Bronchial epithelial cell (primary cell): ENCODE measurements around the gene PLPP4. TPM values are rescaled to one million over a fixed set of nuclear protein-coding genes. Genes with fewer than 3 reads are reported as not detected.

ENCODE experiments used
- DNase-seq: peaks from one replicate; pipeline ENCODE4 v3.0.0-alpha.2; 2010; ENCODE audit warnings: low read depth
- FAIRE-seq: peaks from 2 replicates; lab custom pipeline; 2011; peaks lifted over from hg19 to GRCh38; lab: Jason Lieb, UNC
- H3K27me3 ChIP-seq: 2 replicates; pipeline ENCODE4 v1.5.1; 2011; ENCODE audit warnings: low read length; ENCODE audit not compliant: control insufficient read depth, insufficient read depth
- H3K36me3 ChIP-seq: 2 replicates; pipeline ENCODE4 v1.5.1; 2011; ENCODE audit warnings: low read length; ENCODE audit not compliant: control insufficient read depth, insufficient read depth
- H3K4me3 ChIP-seq: 2 replicates; pipeline ENCODE4 v1.5.1; 2011; ENCODE audit warnings: mild to moderate bottlenecking, low read depth, low read length, control low read depth
- CTCF ChIP-seq: IDR thresholded peaks from 2 replicates; pipeline ENCODE4 v1.5.1; 2011; ENCODE audit warnings: mild to moderate bottlenecking, moderate library complexity, low read length, control low read depth, inconsistent platforms; ENCODE audit not compliant: insufficient read depth, severe bottlenecking
- total RNA-seq: library from RNA; depleted of rRNA; stranded (reverse); fragments of >200 nt; gene quantifications from 2 replicates; pipeline ENCODE4 v1.2.1, GENCODE V29; 2014

Gene PLPP4
- total RNA-seq, 1 donor from 2014 or later: 0.26 TPM

GRCh38 chr10:120570418-120570817 lies 113.4 kb downstream of the PLPP4 start:
- no peaks in the 10 kb centered on the region for H3K36me3 ChIP-seq
- DNase-seq (no peak), FAIRE-seq (no peak)
- H3K4me3 ChIP-seq: no peak overlapping the region
- TF ChIP-seq CTCF: no peak
- no peaks in the 10 kb centered on the region for H3K27me3 ChIP-seq

- TF ChIP-seq CTCF: no peak
- Histone ChIP-seq H3K36me3 (no peaks in the 10 kb centered on the region), H3K27me3 (no peaks in the 10 kb centered on the region), H3K4me3 (no peak overlapping the region)
- FAIRE-seq (no peak), DNase-seq (no peak)
Observed at GRCh38 chr10:120571266-120571665, 114.2 kb downstream of the PLPP4 start.

GRCh38 chr10:120572307-120572706 lies 115.3 kb downstream of the PLPP4 start:
- no peak for FAIRE-seq
- Histone ChIP-seq H3K36me3 (no peaks in the 10 kb centered on the region), H3K4me3 (no peak overlapping the region), H3K27me3 (no peaks in the 10 kb centered on the region)
- DNase-seq: no peak
- no peak for TF ChIP-seq CTCF

- no peak for DNase-seq
Observed at GRCh38 chr10:120573355-120573754, 116.3 kb downstream of the PLPP4 start.

GRCh38 chr10:120574981-120575380 lies 118.0 kb downstream of the PLPP4 start:
- no peak for FAIRE-seq
- no peak for DNase-seq
- Histone ChIP-seq H3K36me3 (no peaks in the 10 kb centered on the region), H3K4me3 (no peak overlapping the region), H3K27me3 (no peaks in the 10 kb centered on the region)
- TF ChIP-seq CTCF: no peak

More at GRCh38 chr10:120573355-120573754, 116.3 kb downstream of the PLPP4 start:
- TF ChIP-seq CTCF: no peak
- no peaks in the 10 kb centered on the region for H3K36me3 ChIP-seq
- no peak for FAIRE-seq
- no peak overlapping the region for H3K4me3 ChIP-seq
- H3K27me3 ChIP-seq: no peaks in the 10 kb centered on the region

GRCh38 chr10:120575411-120575810 lies 118.4 kb downstream of the PLPP4 start:
- Histone ChIP-seq H3K4me3 (no peak overlapping the region), H3K36me3 (no peaks in the 10 kb centered on the region), H3K27me3 (no peaks in the 10 kb centered on the region)
- no peak for TF ChIP-seq CTCF
- DNase-seq (no peak), FAIRE-seq (peak; percentile 84)
